ENCODE results near the gene CLINT1. TPM values are rescaled to one million over a fixed set of nuclear protein-coding genes. Genes with fewer than 3 reads are reported as not detected.
"Not testable (repeated sequence)": the region's sequence is repeated elsewhere in the genome, so short reads cannot be mapped to it uniquely, and the experiment has no call there.

The CLINT1 gene
- total RNA-seq, 1 experiment from 2014 or later = 170 TPM

DNA sequence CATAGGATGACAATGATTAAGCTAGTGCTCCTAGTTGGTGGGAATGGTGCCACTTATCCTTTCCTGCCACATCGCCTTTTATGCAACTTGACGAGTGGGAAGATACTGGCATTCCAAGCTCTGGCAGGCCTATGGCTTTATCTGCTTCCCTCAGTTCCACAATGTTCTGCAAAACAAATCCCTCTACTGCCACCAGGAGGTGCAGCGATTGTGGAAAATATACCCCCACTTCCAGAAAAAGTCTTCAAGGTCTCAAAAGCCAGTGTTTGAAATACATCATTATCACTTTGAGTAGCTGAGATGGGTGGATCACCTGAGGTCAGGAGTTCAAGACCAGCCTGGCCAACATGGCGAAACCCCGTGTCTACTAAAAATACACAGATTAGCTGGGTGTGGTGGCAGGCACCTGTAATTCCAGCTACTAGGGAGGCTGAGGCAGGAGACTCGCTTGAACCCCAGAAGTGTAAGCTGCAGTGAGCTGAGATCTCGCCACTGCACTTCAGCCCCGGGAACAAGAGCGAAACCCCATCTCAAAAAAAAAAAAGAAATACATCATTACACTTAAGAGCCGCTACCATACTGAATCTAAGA, 3.4 kb downstream of the CLINT1 start:
- intact Hi-C loops (cut with micrococcal nuclease) = loop anchor here (1.0 kb wide), 3 partner anchors 63 to 140 kb away; no protein-coding TSS in a partner anchor
- TF ChIP-seq, protein P1, sequence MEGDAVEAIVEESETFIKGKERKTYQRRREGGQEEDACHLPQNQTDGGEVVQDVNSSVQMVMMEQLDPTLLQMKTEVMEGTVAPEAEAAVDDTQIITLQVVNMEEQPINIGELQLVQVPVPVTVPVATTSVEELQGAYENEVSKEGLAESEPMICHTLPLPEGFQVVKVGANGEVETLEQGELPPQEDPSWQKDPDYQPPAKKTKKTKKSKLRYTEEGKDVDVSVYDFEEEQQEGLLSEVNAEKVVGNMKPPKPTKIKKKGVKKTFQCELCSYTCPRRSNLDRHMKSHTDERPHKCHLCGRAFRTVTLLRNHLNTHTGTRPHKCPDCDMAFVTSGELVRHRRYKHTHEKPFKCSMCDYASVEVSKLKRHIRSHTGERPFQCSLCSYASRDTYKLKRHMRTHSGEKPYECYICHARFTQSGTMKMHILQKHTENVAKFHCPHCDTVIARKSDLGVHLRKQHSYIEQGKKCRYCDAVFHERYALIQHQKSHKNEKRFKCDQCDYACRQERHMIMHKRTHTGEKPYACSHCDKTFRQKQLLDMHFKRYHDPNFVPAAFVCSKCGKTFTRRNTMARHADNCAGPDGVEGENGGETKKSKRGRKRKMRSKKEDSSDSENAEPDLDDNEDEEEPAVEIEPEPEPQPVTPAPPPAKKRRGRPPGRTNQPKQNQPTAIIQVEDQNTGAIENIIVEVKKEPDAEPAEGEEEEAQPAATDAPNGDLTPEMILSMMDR (IDR thresholded peaks at IDR 0.05; ENCODE audit: unreplicated experiment) = peak; percentile 72
- H3K27me3 Mint-ChIP-seq (ENCODE audit: insufficient read depth, unreplicated experiment) = no peaks in the 10 kb centered on the region
- H3K4me1 Mint-ChIP-seq (ENCODE audit: insufficient read depth, unreplicated experiment) = peaks cover 30% of the 10 kb centered on the region
- ChIA-PET CTCF (interaction anchor here (0.6 to 8.9 kb wide), 40 partner anchors 9 to 1461 kb away, joined by 3 to 130 read pairs (median 4); no protein-coding TSS in a partner anchor), POLR2A (interaction anchor here (1.2 to 2.0 kb wide), 2 partner anchors 10 to 78 kb away, joined by 6 to 7 read pairs; no protein-coding TSS in a partner anchor)
- no peaks in the 10 kb centered on the region for H3K9me3 Mint-ChIP-seq (ENCODE audit: unreplicated experiment)
- no peak overlapping the region for H3K27ac Mint-ChIP-seq (ENCODE audit: low read depth, unreplicated experiment)
- H3K4me3 Mint-ChIP-seq (ENCODE audit: unreplicated experiment) = no peak overlapping the region
- DNase-seq (ENCODE audit: unreplicated experiment) = peak; percentile 79
- H3K36me3 Mint-ChIP-seq (ENCODE audit: insufficient read depth, unreplicated experiment) = peaks cover 18% of the 10 kb centered on the region
- BruUV-seq (replicated peaks) = no TSS peak

DNA sequence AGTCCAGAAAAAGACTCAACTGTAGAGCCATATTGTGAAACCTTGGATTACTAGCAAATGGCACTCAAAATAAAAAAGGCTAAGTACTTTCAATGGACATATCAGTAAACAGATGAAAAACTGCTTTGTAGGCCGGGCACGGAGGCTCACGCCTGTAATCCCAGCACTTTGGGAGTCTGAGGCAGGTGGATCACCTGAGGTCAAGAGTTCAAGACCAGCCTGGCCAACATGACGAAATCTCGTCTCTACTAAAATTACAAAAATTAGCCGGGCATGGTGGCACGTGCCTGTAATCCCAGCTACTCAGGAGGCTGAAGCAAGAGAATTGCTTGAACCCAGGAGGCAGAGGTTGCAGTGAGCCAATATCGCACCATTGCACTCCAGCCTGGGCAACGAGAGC, 5.6 kb downstream of the CLINT1 start:
- H3K9me3 Mint-ChIP-seq (ENCODE audit: unreplicated experiment); BruUV-seq (replicated peaks); H3K27ac Mint-ChIP-seq (ENCODE audit: low read depth, unreplicated experiment); intact Hi-C loops (cut with micrococcal nuclease); H3K4me3 Mint-ChIP-seq (ENCODE audit: unreplicated experiment); DNase-seq (ENCODE audit: unreplicated experiment); H3K27me3 Mint-ChIP-seq (ENCODE audit: insufficient read depth, unreplicated experiment): not testable (repeated sequence)
- peaks cover 26% of the 10 kb centered on the region for H3K36me3 Mint-ChIP-seq (ENCODE audit: insufficient read depth, unreplicated experiment)
- ChIA-PET CTCF (interaction anchor here (0.6 to 8.9 kb wide), 7 partner anchors 33 to 1310 kb away, joined by 3 to 130 read pairs (median 14); no protein-coding TSS in a partner anchor), POLR2A (interaction anchor here (0.6 to 1.4 kb wide), 4 partner anchors 11 to 806 kb away, joined by 3 to 4 read pairs (median 4); no protein-coding TSS in a partner anchor)
- peaks cover 36% of the 10 kb centered on the region for H3K4me1 Mint-ChIP-seq (ENCODE audit: insufficient read depth, unreplicated experiment)

DNA sequence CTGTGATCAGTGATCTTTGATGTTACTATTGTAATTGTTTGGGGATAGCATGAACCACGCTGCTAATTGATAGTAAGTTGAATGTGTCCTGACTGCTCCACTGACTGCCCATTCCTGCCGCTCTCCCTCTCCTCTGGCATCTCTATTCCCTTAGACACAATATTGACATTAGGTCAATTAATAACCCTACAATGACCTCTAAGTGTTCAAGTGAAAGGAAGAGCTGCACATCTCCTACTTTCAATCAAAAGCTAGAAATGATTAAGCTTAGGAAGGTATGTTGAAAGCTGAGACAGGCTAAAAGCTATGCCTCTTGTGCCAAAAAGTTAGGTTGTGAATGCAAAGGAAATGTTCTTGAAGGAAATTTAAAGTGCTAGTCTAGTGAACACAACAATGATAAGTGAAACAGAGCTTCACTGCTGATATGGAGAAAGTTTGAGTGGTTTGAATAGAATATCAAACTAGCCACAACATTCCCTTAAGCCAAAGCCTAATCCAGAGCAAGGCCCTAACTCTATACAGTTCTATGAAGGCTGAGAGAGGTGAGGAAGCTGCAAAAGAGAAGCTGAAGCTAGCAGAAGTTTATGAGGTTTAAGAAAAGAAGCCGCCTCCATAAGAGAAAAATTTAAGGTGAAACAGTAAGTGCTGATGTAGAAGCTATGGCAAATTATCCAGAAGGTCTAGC, 12.9 kb downstream of the CLINT1 start:
- TF ChIP-seq, protein P1 (IDR thresholded peaks at IDR 0.05; ENCODE audit: unreplicated experiment) = no peak
- CTCF ChIA-PET = interaction anchor here (0.9 to 3.2 kb wide), 5 partner anchors 10 to 103 kb away, joined by 3 to 35 read pairs (median 9); no protein-coding TSS in a partner anchor
- DNase-seq (ENCODE audit: unreplicated experiment) = no peak
- Mint-ChIP-seq H3K36me3 (ENCODE audit: insufficient read depth, unreplicated experiment) (peaks cover 40% of the 10 kb centered on the region), H3K4me1 (ENCODE audit: insufficient read depth, unreplicated experiment) (peaks cover 16% of the 10 kb centered on the region), H3K4me3 (ENCODE audit: unreplicated experiment) (no peak overlapping the region), H3K27ac (ENCODE audit: low read depth, unreplicated experiment) (no peak overlapping the region), H3K27me3 (ENCODE audit: insufficient read depth, unreplicated experiment) (no peaks in the 10 kb centered on the region), H3K9me3 (ENCODE audit: unreplicated experiment) (no peaks in the 10 kb centered on the region)
- intact Hi-C loops (cut with micrococcal nuclease) = no loop called here
- POLR2A ChIA-PET = interaction anchor here (0.5 to 1.7 kb wide), 3 partner anchors 9 to 79 kb away, joined by 3 to 7 read pairs (median 4); no protein-coding TSS in a partner anchor
- BruUV-seq (replicated peaks) = no TSS peak

DNA sequence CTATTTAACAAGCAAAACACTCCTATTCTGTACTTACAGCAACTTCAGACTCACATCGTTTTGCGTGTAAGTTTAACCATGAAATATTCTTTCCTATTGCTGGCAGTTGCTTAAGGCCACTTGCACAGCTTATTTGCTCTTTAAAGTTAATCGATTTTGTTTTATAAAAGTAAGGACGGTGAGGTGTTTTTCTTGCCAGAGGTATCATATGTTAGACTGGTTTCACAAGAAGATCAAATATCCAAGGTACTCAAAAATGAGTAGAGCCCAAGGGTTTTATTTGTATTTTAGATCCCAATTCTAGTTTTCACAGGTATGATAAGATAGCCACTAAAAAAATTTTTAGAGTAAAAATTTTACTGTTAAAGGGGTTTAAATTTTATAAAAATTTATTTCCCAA, 16.2 kb downstream of the CLINT1 start:
- DNase-seq (ENCODE audit: unreplicated experiment) = no peak
- TF ChIP-seq, protein P1 (IDR thresholded peaks at IDR 0.05; ENCODE audit: unreplicated experiment) = no peak
- ChIA-PET POLR2A (interaction anchor here (1.2 to 1.3 kb wide), 2 partner anchors 11 to 30 kb away, joined by 4 read pairs; no protein-coding TSS in a partner anchor), CTCF (interaction anchor here (0.6 to 0.8 kb wide), 2 partner anchors 206 to 641 kb away, joined by 3 to 4 read pairs; no protein-coding TSS in a partner anchor)
- intact Hi-C loops (cut with micrococcal nuclease) = no loop called here
- Mint-ChIP-seq H3K36me3 (ENCODE audit: insufficient read depth, unreplicated experiment) (peaks cover 46% of the 10 kb centered on the region), H3K27ac (ENCODE audit: low read depth, unreplicated experiment) (no peak overlapping the region), H3K27me3 (ENCODE audit: insufficient read depth, unreplicated experiment) (no peaks in the 10 kb centered on the region), H3K9me3 (ENCODE audit: unreplicated experiment) (no peaks in the 10 kb centered on the region), H3K4me1 (ENCODE audit: insufficient read depth, unreplicated experiment) (peaks cover 10% of the 10 kb centered on the region), H3K4me3 (ENCODE audit: unreplicated experiment) (no peak overlapping the region)
- no TSS peak for BruUV-seq (replicated peaks)
